HepG2 (cell line): Measurements from ENCODE around the gene MYO9A. TPM values are rescaled to one million over a fixed set of nuclear protein-coding genes. Genes with fewer than 3 reads are reported as not detected.

Experiments
- ATAC-seq: fragments of 200-7000 bp; cut with Tn5 transposase; 3 replicates; pipeline ENCODE4 v1.9.1; 2020; ENCODE audit warnings: mild to moderate bottlenecking, moderate library complexity
- BruUV-seq: library from RNA; stranded (reverse); fragments of 400-500 nt; replicated peaks from 2 replicates; lab custom pipeline; 2021; lab: Mats Ljungman, UMichigan
- CTCF ChIA-PET: fragments of 300-600 bp; formaldehyde crosslinking; extraction: SDS; loops from one replicate; lab custom pipeline; 2021; ENCODE audit warnings: low total read pairs, inconsistent platforms, low intra/inter-chr PET ratio; lab: Yijun Ruan, JAX
- POLR2A ChIA-PET: fragments of 350-600 bp; sonication (Branson Sonifier 250); formaldehyde crosslinking; loops from one replicate; lab custom pipeline; 2020; ENCODE audit warnings: antibody characterized with exemption, inconsistent platforms; lab: Yijun Ruan, JAX
- DNase-seq: peaks from one replicate; pipeline ENCODE4 v3.0.0-alpha.2; 2015; ENCODE audit warnings: low spot score
- FAIRE-seq: peaks from 3 replicates; lab custom pipeline; 2011; peaks lifted over from hg19 to GRCh38; lab: Jason Lieb, UNC
- H2AFZ ChIP-seq: one replicate; pipeline ENCODE4 v1.6.1; 2011; ENCODE audit warnings: low read length, inconsistent platforms
- H3K27ac ChIP-seq: fragments of 300-600 bp; 3 replicates; pipeline ENCODE4 v1.8.0; 2011; ENCODE audit warnings: mixed run types, mild to moderate bottlenecking, mixed read lengths, low read length, inconsistent platforms; ENCODE audit not compliant: insufficient read depth; ENCODE audit errors: extremely low read length
- H3K27me3 ChIP-seq, 2 experiments: fragments of 200-600 bp in 1 of 2; 2 replicates in 1 of 2; 3 replicates in 1 of 2; pipeline versions ENCODE4 v1.6.0 to v1.8.0; 2011; ENCODE audit warnings: low read length in 2 of 2, mild to moderate bottlenecking in 2 of 2, moderate library complexity in 2 of 2, inconsistent platforms in 1 of 2; ENCODE audit not compliant: insufficient read depth in 2 of 2, control insufficient read depth in 1 of 2
- H3K36me3 ChIP-seq, 2 experiments: fragments of 200-600 bp in 1 of 2; replicated peaks in 1 of 2; 2 replicates in 1 of 2; 3 replicates in 1 of 2; pipeline versions ENCODE4 v1.5.1 to v1.8.0; 2011; ENCODE audit warnings: low read length in 2 of 2, inconsistent platforms in 1 of 2; ENCODE audit not compliant: insufficient read depth in 2 of 2, control insufficient read depth in 1 of 2
- H3K4me1 ChIP-seq: 2 replicates; pipeline ENCODE4 v1.5.1; 2012; ENCODE audit warnings: low read length, inconsistent platforms; ENCODE audit not compliant: insufficient read depth
- H3K4me2 ChIP-seq: 2 replicates; pipeline ENCODE4 v1.6.0; 2011; ENCODE audit warnings: low read depth, low read length, inconsistent platforms
- H3K4me3 ChIP-seq, 3 experiments: fragments of 200-600 bp in 1 of 3; sonication (generic), shearing (Covaris generic) in 1 of 3; replicated peaks in 1 of 3; 2 replicates each; pipeline ENCODE4 v1.5.1; 2011 to 2016; ENCODE audit warnings: low read length in 3 of 3, inconsistent platforms in 2 of 3, low read depth in 2 of 3, mild to moderate bottlenecking in 2 of 3, control low read depth in 1 of 3, mixed read lengths in 1 of 3; ENCODE audit not compliant: insufficient read depth in 1 of 3
- H3K79me2 ChIP-seq: one replicate; pipeline ENCODE4 v1.6.1; 2011; ENCODE audit warnings: low read length, inconsistent platforms; ENCODE audit not compliant: insufficient read depth
- H3K9ac ChIP-seq: 2 replicates; pipeline ENCODE4 v1.6.0; 2011; ENCODE audit warnings: mild to moderate bottlenecking, low read depth, low read length, inconsistent platforms; ENCODE audit not compliant: insufficient read depth
- H3K9me3 ChIP-seq: 2 replicates; pipeline ENCODE4 v1.5.1; 2012; ENCODE audit warnings: mild to moderate bottlenecking, low read length
- H4K20me1 ChIP-seq: 2 replicates; pipeline ENCODE4 v1.6.0; 2011; ENCODE audit warnings: inconsistent platforms, mild to moderate bottlenecking, low read length, moderate library complexity; ENCODE audit not compliant: insufficient read depth
- JARID2 ChIP-seq: sonication (generic); formaldehyde crosslinking; IDR thresholded peaks from 2 replicates; pipeline ENCODE4 v1.8.1; 2023; ENCODE audit warnings: missing genetic modification reagents, inconsistent platforms; ENCODE audit not compliant: insufficient replicate concordance
- MIER3 ChIP-seq: IDR thresholded peaks from 2 replicates; pipeline ENCODE4 v1.6.1; 2016; ENCODE audit warnings: missing compliant biosample characterization, borderline replicate concordance
- SMAD3 ChIP-seq: sonication (generic); formaldehyde crosslinking; IDR thresholded peaks from 2 replicates; pipeline ENCODE4 v1.4.0; 2020; ENCODE audit warnings: missing genetic modification reagents
- ZBTB20 ChIP-seq: sonication (generic); formaldehyde crosslinking; IDR thresholded peaks from 2 replicates; pipeline ENCODE4 v1.8.1; 2023; ENCODE audit warnings: missing genetic modification reagents, low read depth, mild to moderate bottlenecking, borderline replicate concordance
- ZFYVE20 ChIP-seq: sonication (generic); formaldehyde crosslinking; IDR thresholded peaks from 2 replicates; pipeline ENCODE4 v1.8.0; 2023; ENCODE audit warnings: low read depth, mild to moderate bottlenecking, moderate library complexity, missing genetic modification reagents, borderline replicate concordance
- ZNF33A ChIP-seq: sonication (generic); formaldehyde crosslinking; IDR thresholded peaks from 2 replicates; pipeline ENCODE4 v1.5.1; 2020; ENCODE audit warnings: missing genetic modification reagents, mild to moderate bottlenecking, moderate library complexity, borderline replicate concordance
- ZNF501 ChIP-seq: sonication (generic); formaldehyde crosslinking; IDR thresholded peaks from 2 replicates; pipeline ENCODE4 v1.5.1; 2020; ENCODE audit warnings: mild to moderate bottlenecking, moderate library complexity, missing genetic modification reagents
- ZNF557 ChIP-seq: sonication (generic); formaldehyde crosslinking; IDR thresholded peaks from 2 replicates; pipeline ENCODE4 v1.4.0; 2020; ENCODE audit warnings: missing genetic modification reagents
- ZSCAN29 ChIP-seq: sonication (generic); formaldehyde crosslinking; conservative IDR thresholded peaks from 2 replicates; pipeline ENCODE4 v1.4.0; 2020; ENCODE audit warnings: mild to moderate bottlenecking, missing genetic modification reagents
- WGBS: methylation state at CpG from one replicate; pipeline ENCODE4 v1.1.6; 2017; ENCODE audit warnings: low lambda C conversion rate; 5-methylcytosine and 5-hydroxymethylcytosine counted together
- in situ Hi-C: cut with HindIII; loops from 2 replicates; pipeline ENCODE4 v1.10.0; 2017; ENCODE audit warnings: low pct_unique_long_range_greater_than_20kb; ENCODE audit not compliant: extremely low pct_ligation_motif_present
- intact Hi-C: fragments of 100-400 bp; cut with micrococcal nuclease; formaldehyde crosslinking; loops from one replicate; pipeline ENCODE4 v1.10.0; 2022; ENCODE audit not compliant: unreplicated experiment
- polyA plus RNA-seq, 8 experiments: library from polyadenylated mRNA; depleted of rRNA in 3 of 8; stranded (reverse) in 7 of 8; unstranded in 1 of 8; fragments of >200 nt; fragmentation: Illumina TruSeq in 4 of 8; extraction: Trizol in 4 of 8; gene quantifications; 2 replicates each; pipeline versions ENCODE4 v1.2.1 to v1.2.3, GENCODE V29; 2011 to 2016; ENCODE audit warnings: low read depth in 4 of 8, missing spikeins in 1 of 8, mixed read lengths in 1 of 8; ENCODE audit not compliant: insufficient read depth in 1 of 8
- total RNA-seq, 5 experiments: library from RNA; depleted of rRNA; stranded (reverse); fragments of >200 nt; fragmentation: Illumina TruSeq; extraction: Trizol; gene quantifications; 2 replicates each; pipeline ENCODE4 v1.2.3, GENCODE V29; 2016; ENCODE audit warnings: low read depth in 1 of 5
- TF ChIP-seq, protein P1 (sequence below): sonication (generic); formaldehyde crosslinking; IDR thresholded peaks from 2 replicates; pipeline ENCODE4 v1.5.0; 2020; ENCODE audit warnings: mild to moderate bottlenecking, missing genetic modification reagents

The MYO9A gene
- total and polyA plus RNA-seq, 2 of the 13 experiments (the other 11 are each of a cell fraction or from before 2014, with no cell fraction given): 4.8 to 15.3 TPM

DNA sequence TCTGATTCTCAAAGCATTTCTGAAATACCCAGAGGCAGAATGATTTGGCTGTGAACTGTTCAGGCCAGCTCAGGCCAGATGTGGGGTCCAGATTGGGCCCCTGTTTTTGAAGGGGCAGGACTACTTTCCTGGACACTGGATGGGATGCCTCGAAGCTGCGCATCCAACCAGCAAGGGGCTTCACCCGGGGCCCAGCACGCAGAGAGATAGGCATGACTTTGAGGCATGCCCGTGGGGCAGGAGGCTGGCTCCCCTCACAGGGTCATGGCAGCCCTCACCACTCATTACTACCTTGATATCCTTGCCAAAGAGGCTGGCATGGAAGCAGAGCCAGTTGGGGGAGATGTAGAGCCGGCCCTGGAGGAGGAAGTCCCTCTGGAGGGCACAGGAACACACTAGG is 49.5 kb upstream of the MYO9A start:
- no peak overlapping the region for H3K4me3 ChIP-seq
- no peak for FAIRE-seq
- peaks cover 29% of the 10 kb centered on the region for H3K4me1 ChIP-seq
- no peak for ATAC-seq
- H3K9ac ChIP-seq: no peak overlapping the region
- whole genome bisulfite sequencing: 25% methylated on average over 1 of the region's 6 CpGs
- no TSS peak for BruUV-seq
- H3K36me3 ChIP-seq: no peaks in the 10 kb centered on the region
- DNase-seq: no peak
- no peak overlapping the region for H3K27ac ChIP-seq
- TF ChIP-seq, protein P1, sequence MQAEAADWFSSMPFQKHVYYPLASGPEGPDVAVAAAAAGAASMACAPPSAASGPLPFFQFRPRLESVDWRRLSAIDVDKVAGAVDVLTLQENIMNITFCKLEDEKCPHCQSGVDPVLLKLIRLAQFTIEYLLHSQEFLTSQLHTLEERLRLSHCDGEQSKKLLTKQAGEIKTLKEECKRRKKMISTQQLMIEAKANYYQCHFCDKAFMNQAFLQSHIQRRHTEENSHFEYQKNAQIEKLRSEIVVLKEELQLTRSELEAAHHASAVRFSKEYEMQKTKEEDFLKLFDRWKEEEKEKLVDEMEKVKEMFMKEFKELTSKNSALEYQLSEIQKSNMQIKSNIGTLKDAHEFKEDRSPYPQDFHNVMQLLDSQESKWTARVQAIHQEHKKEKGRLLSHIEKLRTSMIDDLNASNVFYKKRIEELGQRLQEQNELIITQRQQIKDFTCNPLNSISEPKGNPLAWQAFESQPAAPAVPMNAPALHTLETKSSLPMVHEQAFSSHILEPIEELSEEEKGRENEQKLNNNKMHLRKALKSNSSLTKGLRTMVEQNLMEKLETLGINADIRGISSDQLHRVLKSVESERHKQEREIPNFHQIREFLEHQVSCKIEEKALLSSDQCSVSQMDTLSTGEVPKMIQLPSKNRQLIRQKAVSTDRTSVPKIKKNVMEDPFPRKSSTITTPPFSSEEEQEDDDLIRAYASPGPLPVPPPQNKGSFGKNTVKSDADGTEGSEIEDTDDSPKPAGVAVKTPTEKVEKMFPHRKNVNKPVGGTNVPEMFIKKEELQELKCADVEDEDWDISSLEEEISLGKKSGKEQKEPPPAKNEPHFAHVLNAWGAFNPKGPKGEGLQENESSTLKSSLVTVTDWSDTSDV (CRISPR knock-in tag): no peak
- TF ChIP-seq ZFYVE20 (CRISPR knock-in tag) (no peak), ZBTB20 (CRISPR knock-in tag) (no peak), ZNF501 (CRISPR knock-in tag) (no peak), ZNF557 (CRISPR knock-in tag) (no peak), SMAD3 (CRISPR knock-in tag) (no peak), MIER3 (CRISPR knock-in tag) (no peak), JARID2 (CRISPR knock-in tag) (no peak), ZSCAN29 (CRISPR knock-in tag) (no peak), ZNF33A (CRISPR knock-in tag) (no peak)
- H3K27me3 ChIP-seq: peaks cover 6 to 36% of the 10 kb centered on the region in 2 experiments; a peak in 3 of 5 replicates
- in situ Hi-C loops (no loop called here), intact Hi-C loops (no loop called here)
- H2AFZ ChIP-seq: no peak overlapping the region
- ChIA-PET POLR2A (no interaction called here), CTCF (no interaction called here)
- H3K9me3 ChIP-seq: no peaks in the 10 kb centered on the region
- no peaks in the 10 kb centered on the region for H4K20me1 ChIP-seq
- H3K4me2 ChIP-seq: no peak overlapping the region
- no peaks in the 10 kb centered on the region for H3K79me2 ChIP-seq
